Progenitor cell of endocrine pancreas (in vitro differentiated cells): ENCODE measurements around the gene ADAM12. TPM values are rescaled to one million over a fixed set of nuclear protein-coding genes. Genes with fewer than 3 reads are reported as not detected.

Experiments used
- DNase-seq: peaks from one replicate; pipeline ENCODE4 v3.0.0; 2021; ENCODE audit warnings: low spot score; ENCODE audit not compliant: unreplicated experiment
- H3K27ac Mint-ChIP-seq: 2 replicates; pipeline ENCODE4 v1.8.0; 2021; ENCODE audit warnings: mild to moderate bottlenecking, moderate library complexity, mixed read lengths
- H3K27me3 Mint-ChIP-seq: 2 replicates; pipeline ENCODE4 v1.8.0; 2021; ENCODE audit warnings: mixed read lengths
- H3K36me3 Mint-ChIP-seq: 2 replicates; pipeline ENCODE4 v1.8.0; 2022; ENCODE audit warnings: mixed read lengths; ENCODE audit not compliant: insufficient read depth
- H3K4me1 Mint-ChIP-seq: 2 replicates; pipeline ENCODE4 v1.8.0; 2021; ENCODE audit warnings: low read depth, mixed read lengths
- H3K4me3 Mint-ChIP-seq: 2 replicates; pipeline ENCODE4 v1.8.0; 2021; ENCODE audit warnings: low read depth, mild to moderate bottlenecking, moderate library complexity, mixed read lengths
- H3K9me3 Mint-ChIP-seq: 2 replicates; pipeline ENCODE4 v1.8.0; 2021; ENCODE audit warnings: low read depth, mixed read lengths
- total RNA-seq: library from RNA; stranded (reverse); gene quantifications from 2 replicates; pipeline ENCODE4 v1.2.1, GENCODE V29; 2021
- TF ChIP-seq, protein P1 (sequence below): fragments of 200-600 bp; sonication (generic); IDR thresholded peaks from one replicate; pipeline ENCODE4 v1.5.0; 2021; ENCODE audit warnings: antibody characterized with exemption, mild to moderate bottlenecking; ENCODE audit not compliant: unreplicated experiment

ADAM12 gene
- total RNA-seq, 1 donor from 2014 or later = 1.8 TPM

- no peaks in the 10 kb centered on the region for H3K27me3 Mint-ChIP-seq
- no peak overlapping the region for H3K4me3 Mint-ChIP-seq
- no peak for DNase-seq
- H3K4me1 Mint-ChIP-seq = peaks cover 26% of the 10 kb centered on the region
- TF ChIP-seq, protein P1, sequence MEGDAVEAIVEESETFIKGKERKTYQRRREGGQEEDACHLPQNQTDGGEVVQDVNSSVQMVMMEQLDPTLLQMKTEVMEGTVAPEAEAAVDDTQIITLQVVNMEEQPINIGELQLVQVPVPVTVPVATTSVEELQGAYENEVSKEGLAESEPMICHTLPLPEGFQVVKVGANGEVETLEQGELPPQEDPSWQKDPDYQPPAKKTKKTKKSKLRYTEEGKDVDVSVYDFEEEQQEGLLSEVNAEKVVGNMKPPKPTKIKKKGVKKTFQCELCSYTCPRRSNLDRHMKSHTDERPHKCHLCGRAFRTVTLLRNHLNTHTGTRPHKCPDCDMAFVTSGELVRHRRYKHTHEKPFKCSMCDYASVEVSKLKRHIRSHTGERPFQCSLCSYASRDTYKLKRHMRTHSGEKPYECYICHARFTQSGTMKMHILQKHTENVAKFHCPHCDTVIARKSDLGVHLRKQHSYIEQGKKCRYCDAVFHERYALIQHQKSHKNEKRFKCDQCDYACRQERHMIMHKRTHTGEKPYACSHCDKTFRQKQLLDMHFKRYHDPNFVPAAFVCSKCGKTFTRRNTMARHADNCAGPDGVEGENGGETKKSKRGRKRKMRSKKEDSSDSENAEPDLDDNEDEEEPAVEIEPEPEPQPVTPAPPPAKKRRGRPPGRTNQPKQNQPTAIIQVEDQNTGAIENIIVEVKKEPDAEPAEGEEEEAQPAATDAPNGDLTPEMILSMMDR = no peak
- no peaks in the 10 kb centered on the region for H3K36me3 Mint-ChIP-seq
- peaks cover 3% of the 10 kb centered on the region for H3K9me3 Mint-ChIP-seq
- H3K27ac Mint-ChIP-seq = no peak overlapping the region
Observed at GRCh38 chr10:126060261-126060931, 327.9 kb downstream of the ADAM12 start.

DNA sequence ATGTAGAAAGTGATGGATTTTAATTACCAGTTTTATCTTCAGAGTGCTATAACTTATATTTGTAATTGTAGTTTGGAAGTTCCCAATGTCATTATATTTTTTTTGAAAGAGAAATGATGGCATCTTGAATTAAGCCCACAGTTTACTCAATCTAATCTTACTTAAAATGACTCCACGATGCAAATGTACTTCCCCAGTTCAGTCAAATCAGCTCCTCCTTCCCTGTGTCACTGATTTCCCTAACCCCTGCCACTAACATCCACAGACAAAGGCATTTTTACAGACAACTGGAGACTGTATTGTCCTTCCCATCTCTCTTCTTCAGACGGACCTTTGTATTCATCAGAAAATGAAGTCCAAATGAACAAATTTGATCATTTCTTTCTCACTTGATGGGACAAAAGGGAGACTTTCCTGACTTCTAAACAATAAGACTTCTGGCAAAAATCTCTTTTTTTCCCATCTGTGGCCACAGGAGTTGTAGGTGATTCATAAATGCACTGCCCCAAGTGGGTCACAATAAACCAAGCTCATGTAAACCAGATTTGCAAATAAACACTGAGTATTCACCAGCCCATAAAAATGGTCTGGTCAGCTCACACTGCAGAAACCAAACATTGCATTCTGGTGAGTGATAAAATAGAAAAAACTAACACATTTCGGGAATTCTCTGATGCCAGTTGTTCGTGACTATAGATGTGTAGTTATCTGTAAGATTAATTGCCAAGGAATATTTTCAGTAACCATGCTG is 329.0 kb downstream of the ADAM12 start:
- peak overlapping the region; percentile 1 for H3K27ac Mint-ChIP-seq

GRCh38 chr10:126058507-126058906 is 329.8 kb downstream of the ADAM12 start:
- Mint-ChIP-seq H3K27me3 (no peaks in the 10 kb centered on the region), H3K9me3 (peaks cover 3% of the 10 kb centered on the region), H3K4me1 (peaks cover 26% of the 10 kb centered on the region), H3K4me3 (no peak overlapping the region), H3K27ac (peak overlapping the region; percentile 24), H3K36me3 (no peaks in the 10 kb centered on the region)
- TF ChIP-seq, protein P1 = no peak
- DNase-seq = no peak

More for the DNA sequence above, 329.0 kb downstream of the ADAM12 start:
- Mint-ChIP-seq H3K4me3 (no peak overlapping the region), H3K36me3 (no peaks in the 10 kb centered on the region), H3K27me3 (no peaks in the 10 kb centered on the region), H3K9me3 (peaks cover 3% of the 10 kb centered on the region), H3K4me1 (peaks cover 26% of the 10 kb centered on the region)
- TF ChIP-seq, protein P1 = no peak
- DNase-seq = no peak

- Mint-ChIP-seq H3K27ac (peak overlapping the region; percentile 77), H3K27me3 (no peaks in the 10 kb centered on the region)
- TF ChIP-seq, protein P1 = no peak
Observed at GRCh38 chr10:126058104-126058503, 330.2 kb downstream of the ADAM12 start.

DNA sequence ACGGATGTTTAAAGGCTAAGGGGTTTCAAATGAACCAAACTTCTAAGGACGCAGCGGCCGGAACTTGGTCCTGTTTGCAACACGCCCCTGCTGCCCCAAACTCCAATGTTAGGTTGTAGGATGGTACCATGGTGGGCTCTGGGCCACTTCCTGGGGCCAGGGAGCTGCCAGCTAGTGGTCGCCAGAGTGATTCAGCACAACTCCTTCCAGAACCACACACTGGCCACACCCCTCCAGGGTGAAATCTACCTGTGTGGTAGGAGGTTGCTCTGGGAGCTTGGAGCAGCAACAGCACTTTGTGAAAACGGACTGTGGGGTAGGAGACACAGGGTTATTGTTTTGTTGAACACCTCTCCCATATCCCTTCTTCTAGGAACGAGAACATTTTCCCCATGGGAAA is 330.8 kb downstream of the ADAM12 start:
- no peak overlapping the region for H3K27ac Mint-ChIP-seq
- H3K4me3 Mint-ChIP-seq = no peak overlapping the region
- TF ChIP-seq, protein P1 = no peak
- H3K27me3 Mint-ChIP-seq = peaks cover 3% of the 10 kb centered on the region
- DNase-seq = no peak
- H3K4me1 Mint-ChIP-seq = peaks cover 21% of the 10 kb centered on the region
- peaks cover 3% of the 10 kb centered on the region for H3K9me3 Mint-ChIP-seq
- H3K36me3 Mint-ChIP-seq = no peaks in the 10 kb centered on the region

More at GRCh38 chr10:126058104-126058503, 330.2 kb downstream of the ADAM12 start:
- peaks cover 23% of the 10 kb centered on the region for H3K4me1 Mint-ChIP-seq
- no peaks in the 10 kb centered on the region for H3K36me3 Mint-ChIP-seq
- H3K9me3 Mint-ChIP-seq = peaks cover 3% of the 10 kb centered on the region
- no peak overlapping the region for H3K4me3 Mint-ChIP-seq
- DNase-seq = no peak
